BLaER1 treated with 17β-estradiol and CSF1 and Interleukin-3, amounts not matched to agents 10 nM and 100 nM (cell line): ENCODE measurements around the gene KIAA1549.

ENCODE experiments used
- H3K27ac ChIP-seq, 11 experiments: shearing (Covaris generic); formaldehyde crosslinking; 2 replicates each; pipeline ENCODE4 v1.8.1; 2022
- H3K27me3 ChIP-seq, 11 experiments: shearing (Covaris generic); formaldehyde crosslinking; 2 replicates each; pipeline ENCODE4 v1.8.1; 2022
- H3K36me3 ChIP-seq, 11 experiments: shearing (Covaris generic); formaldehyde crosslinking; 2 replicates each; pipeline ENCODE4 v1.8.1; 2022
- H3K4me1 ChIP-seq, 10 experiments: shearing (Covaris generic); formaldehyde crosslinking; 2 replicates each; pipeline ENCODE4 v1.8.1; 2022
- H3K4me2 ChIP-seq, 11 experiments: shearing (Covaris generic); formaldehyde crosslinking; 2 replicates each; pipeline ENCODE4 v1.8.1; 2022
- H3K4me3 ChIP-seq, 10 experiments: shearing (Covaris generic); formaldehyde crosslinking; 2 replicates each; pipeline ENCODE4 v1.8.1; 2022
- H3K9ac ChIP-seq, 11 experiments: shearing (Covaris generic); formaldehyde crosslinking; 2 replicates each; pipeline ENCODE4 v1.8.1; 2022
- H3K9me3 ChIP-seq, 11 experiments: shearing (Covaris generic); formaldehyde crosslinking; replicated peaks in 1 of 11; 2 replicates each; pipeline ENCODE4 v1.8.1; 2022
- H4K20me1 ChIP-seq, 11 experiments: shearing (Covaris generic); formaldehyde crosslinking; 2 replicates each; pipeline ENCODE4 v1.8.1; 2022
- Cebpa-rat ChIP-seq, 11 experiments: shearing (Covaris generic); IDR thresholded peaks; 2 replicates each; pipeline ENCODE4 v1.8.1; 2022

The KIAA1549 gene

GRCh38 chr7:138871814-138872090, 109.4 kb downstream of the KIAA1549 start:
- H3K9me3 ChIP-seq: no peaks in the 10 kb centered on the region
- no peak overlapping the region for H3K27ac ChIP-seq
- no peak overlapping the region for H3K9ac ChIP-seq
- peaks cover 0 to 9% (median 6%) of the 10 kb centered on the region in 10 experiments; a peak in 7 of 20 replicates for H3K4me1 ChIP-seq
- H4K20me1 ChIP-seq: no peaks in the 10 kb centered on the region
- H3K4me3 ChIP-seq: no peak overlapping the region
- peaks cover 16 to 74% (median 46%) of the 10 kb centered on the region in 11 experiments; a peak in 20 of 22 replicates for H3K36me3 ChIP-seq
- H3K4me2 ChIP-seq: no peak overlapping the region
- no peaks in the 10 kb centered on the region for H3K27me3 ChIP-seq
- no peak for TF ChIP-seq Cebpa-rat (IDR thresholded peaks at IDR 0.05)

GRCh38 chr7:138871065-138871813, 110.0 kb downstream of the KIAA1549 start:
- H3K27ac ChIP-seq: no peak overlapping the region
- no peaks in the 10 kb centered on the region for H3K27me3 ChIP-seq
- H3K9me3 ChIP-seq: no peaks in the 10 kb centered on the region
- TF ChIP-seq Cebpa-rat (IDR thresholded peaks at IDR 0.05): no peak
- H3K4me2 ChIP-seq: no peak overlapping the region
- H3K4me1 ChIP-seq: peaks cover 0 to 9% (median 6%) of the 10 kb centered on the region in 10 experiments; a peak in 7 of 20 replicates
- no peak overlapping the region for H3K4me3 ChIP-seq
- no peak overlapping the region for H3K9ac ChIP-seq
- H4K20me1 ChIP-seq: no peaks in the 10 kb centered on the region
- H3K36me3 ChIP-seq: peaks cover 16 to 72% (median 51%) of the 10 kb centered on the region in 11 experiments; a peak in 20 of 22 replicates

GRCh38 chr7:138869353-138869752, 111.8 kb downstream of the KIAA1549 start:
- H3K4me2 ChIP-seq: no peak overlapping the region

GRCh38 chr7:138868711-138869110, 112.5 kb downstream of the KIAA1549 start:
- no peak overlapping the region for H3K27ac ChIP-seq
- H3K4me2 ChIP-seq: no peak overlapping the region
- peaks cover 0 to 21% (median 0%) of the 10 kb centered on the region in 10 experiments; a peak in 8 of 20 replicates for H3K4me1 ChIP-seq
- no peaks in the 10 kb centered on the region for H4K20me1 ChIP-seq
- no peak for TF ChIP-seq Cebpa-rat (IDR thresholded peaks at IDR 0.05)
- no peaks in the 10 kb centered on the region for H3K9me3 ChIP-seq
- H3K4me3 ChIP-seq: no peak overlapping the region
- H3K36me3 ChIP-seq: peaks cover 16 to 69% (median 54%) of the 10 kb centered on the region in 11 experiments; a peak in 20 of 22 replicates
- no peak overlapping the region for H3K9ac ChIP-seq
- H3K27me3 ChIP-seq: no peaks in the 10 kb centered on the region

More at GRCh38 chr7:138869353-138869752, 111.8 kb downstream of the KIAA1549 start:
- Histone ChIP-seq H3K4me3 (no peak overlapping the region), H3K27ac (no peak overlapping the region), H3K4me1 (peaks cover 0 to 14% (median 0%) of the 10 kb centered on the region in 10 experiments; a peak in 8 of 20 replicates), H4K20me1 (no peaks in the 10 kb centered on the region), H3K9me3 (no peaks in the 10 kb centered on the region), H3K36me3 (peaks cover 16 to 63% (median 49%) of the 10 kb centered on the region in 11 experiments; a peak in 20 of 22 replicates), H3K9ac (no peak overlapping the region), H3K27me3 (no peaks in the 10 kb centered on the region)
- no peak for TF ChIP-seq Cebpa-rat (IDR thresholded peaks at IDR 0.05)

GRCh38 chr7:138867744-138868143, 113.4 kb downstream of the KIAA1549 start:
- peaks cover 16 to 78% (median 57%) of the 10 kb centered on the region in 11 experiments; a peak in 20 of 22 replicates for H3K36me3 ChIP-seq
- H4K20me1 ChIP-seq: no peaks in the 10 kb centered on the region
- H3K9ac ChIP-seq: no peak overlapping the region

GRCh38 chr7:138866353-138866752, 114.8 kb downstream of the KIAA1549 start:
- TF ChIP-seq Cebpa-rat (IDR thresholded peaks at IDR 0.05): no peak
- Histone ChIP-seq H3K27ac (no peak overlapping the region), H3K27me3 (no peaks in the 10 kb centered on the region), H3K4me1 (peaks cover 0 to 21% (median 0%) of the 10 kb centered on the region in 10 experiments; a peak in 8 of 20 replicates), H3K9ac (no peak overlapping the region), H4K20me1 (no peaks in the 10 kb centered on the region), H3K36me3 (peaks cover 16 to 78% (median 58%) of the 10 kb centered on the region in 11 experiments; a peak in 21 of 22 replicates), H3K4me3 (no peak overlapping the region), H3K4me2 (no peak overlapping the region), H3K9me3 (no peaks in the 10 kb centered on the region)

More at GRCh38 chr7:138867744-138868143, 113.4 kb downstream of the KIAA1549 start:
- Histone ChIP-seq H3K27ac (no peak overlapping the region), H3K4me1 (peaks cover 0 to 21% (median 0%) of the 10 kb centered on the region in 10 experiments; a peak in 8 of 20 replicates), H3K4me3 (no peak overlapping the region), H3K9me3 (no peaks in the 10 kb centered on the region), H3K4me2 (no peak overlapping the region), H3K27me3 (no peaks in the 10 kb centered on the region)
- TF ChIP-seq Cebpa-rat (IDR thresholded peaks at IDR 0.05): no peak

- Histone ChIP-seq H3K4me3 (no peak overlapping the region), H3K9ac (no peak overlapping the region), H3K27me3 (no peaks in the 10 kb centered on the region), H4K20me1 (no peaks in the 10 kb centered on the region), H3K27ac (peak overlapping the region in 2 of 11 experiments; percentile 46 to 52; a peak in 1 of 22 replicates), H3K9me3 (peaks cover 0 to 3% (median 0%) of the 10 kb centered on the region in 11 experiments; a peak in 2 of 22 replicates), H3K4me2 (no peak overlapping the region; a peak in 1 of 22 replicates), H3K36me3 (peaks cover 15 to 78% (median 60%) of the 10 kb centered on the region in 11 experiments; a peak in 21 of 22 replicates), H3K4me1 (peaks cover 0 to 21% (median 0%) of the 10 kb centered on the region in 10 experiments; a peak in 8 of 20 replicates)
- no peak for TF ChIP-seq Cebpa-rat (IDR thresholded peaks at IDR 0.05)
Measured at GRCh38 chr7:138865843-138866242, 115.3 kb downstream of the KIAA1549 start.

GRCh38 chr7:138864667-138865066, 116.5 kb downstream of the KIAA1549 start:
- peak overlapping the region in 2 of 11 experiments; percentile 46 to 52; a peak in 4 of 22 replicates for H3K27ac ChIP-seq
- H3K9me3 ChIP-seq: peaks cover 0 to 6% (median 1%) of the 10 kb centered on the region in 11 experiments; a peak in 6 of 22 replicates
- H4K20me1 ChIP-seq: no peaks in the 10 kb centered on the region
- peaks cover 0 to 21% (median 0%) of the 10 kb centered on the region in 10 experiments; a peak in 8 of 20 replicates for H3K4me1 ChIP-seq
- H3K4me3 ChIP-seq: no peak overlapping the region
- no peak overlapping the region for H3K9ac ChIP-seq
- H3K4me2 ChIP-seq: peak overlapping the region in 3 of 11 experiments; percentile 7 to 19 (median 18); a peak in 2 of 22 replicates
- TF ChIP-seq Cebpa-rat (IDR thresholded peaks at IDR 0.05): peak in 4 of 11 experiments; percentile 8 to 34 (median 22); a peak in 2 of 22 replicates
- H3K36me3 ChIP-seq: peaks cover 19 to 78% (median 61%) of the 10 kb centered on the region in 11 experiments
- no peaks in the 10 kb centered on the region for H3K27me3 ChIP-seq

GRCh38 chr7:138863931-138864330, 117.3 kb downstream of the KIAA1549 start:
- Histone ChIP-seq H3K4me2 (peak overlapping the region in 2 of 11 experiments; percentile 18 to 19; a peak in 2 of 22 replicates), H3K4me1 (peaks cover 0 to 21% (median 0%) of the 10 kb centered on the region in 10 experiments; a peak in 8 of 20 replicates), H4K20me1 (no peaks in the 10 kb centered on the region), H3K27me3 (no peaks in the 10 kb centered on the region), H3K27ac (peak overlapping the region in 2 of 11 experiments; percentile 41 to 46; a peak in 4 of 22 replicates), H3K9ac (no peak overlapping the region), H3K9me3 (peaks cover 0 to 12% (median 8%) of the 10 kb centered on the region in 11 experiments; a peak in 16 of 22 replicates), H3K4me3 (no peak overlapping the region), H3K36me3 (peaks cover 20 to 78% (median 62%) of the 10 kb centered on the region in 11 experiments)
- TF ChIP-seq Cebpa-rat (IDR thresholded peaks at IDR 0.05): no peak
